HG03520 (cell line): ENCODE data around the gene QRFP.

Source experiments
- ATAC-seq: cut with Tn5 transposase; IDR thresholded peaks from one replicate; pipeline ENCODE4 v1.9.1; 2021; ENCODE audit warnings: mild to moderate bottlenecking, moderate library complexity; ENCODE audit not compliant: unreplicated experiment

Gene QRFP

DNA sequence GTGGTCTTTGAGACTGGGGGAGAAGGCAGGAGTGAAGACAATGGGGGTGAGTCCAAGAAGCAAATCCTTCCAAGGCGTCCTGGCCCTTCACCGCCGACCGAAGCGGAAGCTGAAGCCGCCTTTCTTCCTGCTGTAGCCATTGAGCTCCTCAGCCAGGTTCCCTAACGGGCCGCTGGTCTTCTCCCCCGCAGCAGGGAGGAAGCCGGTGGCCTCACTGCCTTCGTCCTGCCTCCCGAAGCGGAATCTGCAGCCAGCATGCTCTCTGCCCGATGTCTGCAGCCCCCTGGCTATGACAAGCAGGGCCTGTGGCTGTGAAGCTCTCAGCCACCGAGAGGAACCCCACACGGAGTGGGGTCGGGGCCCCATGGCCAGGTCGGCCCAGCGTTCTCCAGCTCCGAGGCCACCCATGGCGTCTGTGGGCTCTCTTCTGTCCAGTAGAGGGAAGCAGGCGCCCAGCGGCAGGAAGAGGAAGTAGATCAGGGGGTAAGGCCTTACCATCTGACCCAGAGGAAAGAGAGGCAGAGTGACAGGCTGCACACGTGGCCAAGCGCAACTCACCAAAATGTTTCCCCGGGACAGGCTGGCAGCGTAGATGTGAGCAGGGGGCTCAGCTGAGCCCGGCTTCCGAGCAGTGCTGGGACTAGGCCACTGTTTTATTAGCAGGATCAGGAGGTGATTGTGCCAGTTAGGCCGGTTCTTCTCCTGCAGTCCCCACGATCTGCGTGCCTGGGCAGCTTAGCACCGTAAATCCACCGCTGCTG, 3.1 kb downstream of the QRFP start:
- no peak for ATAC-seq

GRCh38 chr9:130892477-130893304, 3.9 kb downstream of the QRFP start:
- ATAC-seq: no peak

DNA sequence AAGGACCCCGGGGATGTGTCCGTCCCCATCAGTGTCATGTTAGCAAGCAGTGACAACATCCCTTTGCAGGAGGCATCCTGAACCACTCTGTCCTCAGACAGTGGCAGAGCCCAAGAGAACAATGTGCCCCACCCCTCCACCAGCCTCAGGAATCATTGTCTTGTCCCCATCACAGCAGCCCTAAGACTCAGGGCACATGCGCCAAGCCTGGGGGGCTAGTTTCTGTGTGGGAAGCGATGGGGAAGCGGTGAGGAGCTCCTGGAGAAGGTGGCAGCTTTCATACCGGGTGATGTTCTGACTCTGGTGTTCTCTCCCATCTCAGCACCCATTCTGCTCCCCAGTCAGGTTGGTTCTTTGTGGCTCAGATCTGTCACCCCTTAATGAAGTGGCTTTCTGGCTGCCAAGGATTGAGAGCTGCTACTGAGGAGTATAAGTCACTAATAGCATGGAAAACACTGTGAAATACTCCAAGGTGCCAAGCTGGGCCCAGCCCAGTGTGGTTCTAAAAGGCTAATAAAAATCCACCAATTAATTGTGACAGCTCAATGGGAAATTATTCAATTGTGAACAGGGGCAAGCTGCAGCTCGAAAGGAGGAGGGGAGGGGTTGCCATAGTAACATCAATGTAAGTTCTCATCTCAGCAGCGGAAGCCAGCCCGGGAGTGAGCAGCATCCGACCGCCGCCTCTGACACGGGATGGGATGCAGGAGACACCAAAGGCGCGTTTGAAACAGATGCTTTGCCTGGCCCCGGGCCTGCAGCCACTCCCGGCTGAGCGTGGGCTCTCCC, 4.7 kb downstream of the QRFP start:
- no peak for ATAC-seq

DNA sequence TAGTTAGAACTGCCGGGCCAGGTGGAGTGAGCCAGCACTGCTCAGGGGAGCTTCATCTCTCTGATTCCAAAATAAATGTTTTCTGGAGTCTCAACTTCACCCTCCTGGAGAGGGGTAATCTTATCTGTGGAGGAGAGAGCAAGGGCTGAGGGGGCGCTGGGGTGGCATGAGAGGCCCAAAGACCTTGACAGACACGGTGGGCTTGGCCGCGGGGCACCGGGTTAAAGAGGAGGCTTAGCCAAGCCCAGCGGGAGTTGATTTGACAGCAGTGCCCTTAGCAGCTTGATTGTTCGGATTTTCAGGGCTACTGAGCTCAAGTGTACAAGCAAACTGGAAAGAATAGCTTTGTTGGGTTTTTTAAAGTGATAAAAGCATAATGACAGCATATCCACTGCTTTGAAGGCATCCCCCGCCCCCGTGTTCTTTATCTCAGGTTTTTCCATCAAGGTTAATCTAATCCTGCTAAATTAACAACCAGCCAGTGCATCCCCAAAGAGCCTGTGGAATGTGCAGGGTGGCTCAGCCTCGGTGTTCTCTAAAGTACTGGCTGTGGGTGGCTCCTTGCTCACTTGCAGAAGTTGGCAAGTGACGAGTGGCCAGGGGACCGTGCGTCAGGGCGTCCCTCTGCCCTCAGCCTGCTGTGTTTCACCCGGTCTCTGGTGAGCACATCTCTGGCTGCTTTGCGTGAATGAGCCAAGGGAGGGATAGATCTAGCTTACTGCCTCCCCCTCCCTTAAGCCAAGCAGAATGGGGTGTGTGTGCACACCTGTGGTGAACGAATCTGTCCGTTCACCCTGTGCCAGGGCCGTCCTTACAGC, 5.5 kb downstream of the QRFP start:
- ATAC-seq: no peak

DNA sequence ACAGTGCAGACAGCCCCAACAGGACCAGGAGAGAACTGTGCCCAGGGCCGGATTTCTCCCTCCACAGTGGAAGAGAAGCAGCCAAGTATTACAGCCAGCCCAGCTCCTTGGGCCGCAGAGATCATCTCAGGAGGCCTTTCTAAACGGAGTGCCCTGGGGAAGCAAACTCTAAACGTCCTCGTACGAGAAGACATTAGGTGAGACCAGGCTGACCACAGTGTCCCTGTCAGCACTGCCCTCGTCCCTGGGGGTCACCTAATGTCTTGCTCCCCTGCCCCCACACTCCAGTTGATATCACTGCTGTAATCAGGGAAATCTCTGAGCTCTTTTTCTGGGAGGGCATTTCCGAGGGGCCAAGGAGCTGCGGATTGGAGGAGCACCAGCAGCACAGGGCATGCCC, 6.5 kb downstream of the QRFP start:
- no peak for ATAC-seq

DNA sequence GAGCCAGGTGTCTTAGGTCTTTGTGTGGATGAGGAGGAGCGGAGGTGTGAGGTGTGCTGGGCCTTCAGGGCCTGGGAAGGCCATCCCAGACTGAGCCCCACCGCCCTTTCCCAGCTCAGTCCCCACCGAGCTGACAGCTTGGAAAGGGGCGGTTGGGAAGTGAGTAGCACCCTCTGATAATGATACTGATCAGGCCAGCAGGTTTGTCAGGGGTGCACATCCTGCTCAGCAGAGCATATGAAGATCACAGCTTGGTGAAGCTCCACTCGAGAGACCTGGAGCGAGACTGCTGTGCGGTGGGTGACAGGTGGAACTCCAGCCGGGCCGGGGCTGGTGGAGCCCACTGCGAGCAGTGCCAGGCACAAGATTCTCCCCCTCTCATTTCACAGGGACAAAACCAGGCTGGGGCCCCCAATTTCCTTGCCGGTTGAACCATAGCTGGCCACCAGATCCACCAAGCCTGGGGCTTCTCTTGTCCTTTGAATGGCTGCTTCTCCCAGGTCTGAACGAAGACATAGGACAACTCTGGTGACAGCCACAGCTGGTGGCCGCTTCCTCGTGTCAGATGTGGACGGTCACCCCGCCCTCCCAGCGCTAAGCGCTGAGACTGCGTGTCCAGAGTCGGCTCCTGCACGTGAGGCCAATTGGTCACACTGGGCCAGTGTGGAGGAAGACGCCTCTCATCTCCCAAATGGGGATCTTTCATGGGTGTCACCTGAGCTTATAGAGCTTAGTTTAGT, 8.3 kb downstream of the QRFP start:
- ATAC-seq: no peak

DNA sequence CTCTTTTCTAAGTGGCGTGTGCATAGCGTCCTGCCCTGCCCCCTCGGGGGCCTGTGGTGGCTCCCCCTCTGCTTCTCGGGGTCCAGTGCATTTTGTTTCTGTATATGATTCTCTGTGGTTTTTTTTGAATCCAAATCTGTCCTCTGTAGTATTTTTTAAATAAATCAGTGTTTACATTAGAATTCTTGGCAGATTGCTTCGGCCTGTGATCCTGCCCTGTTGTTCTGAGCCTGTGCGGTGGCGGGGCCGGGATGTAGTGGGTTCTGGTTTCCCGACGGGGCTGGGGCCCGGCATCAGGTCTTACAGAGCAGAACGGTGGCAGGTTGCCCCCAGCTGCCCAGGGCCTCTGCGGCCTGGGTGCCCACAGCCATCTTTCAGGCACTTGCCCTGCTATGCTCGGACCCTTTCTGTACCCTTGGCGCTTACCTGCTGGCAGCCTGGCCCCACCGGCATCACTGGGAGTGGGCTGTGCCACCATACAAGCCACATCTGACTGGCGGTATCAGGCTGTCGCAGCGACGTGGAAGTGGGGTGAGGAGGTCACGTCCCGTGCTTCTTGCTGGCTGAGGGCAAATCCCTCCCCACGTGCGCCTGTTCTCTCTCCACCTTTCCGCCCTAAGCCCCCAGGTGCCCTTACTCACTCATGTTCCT, 9.0 kb downstream of the QRFP start:
- no peak for ATAC-seq

DNA sequence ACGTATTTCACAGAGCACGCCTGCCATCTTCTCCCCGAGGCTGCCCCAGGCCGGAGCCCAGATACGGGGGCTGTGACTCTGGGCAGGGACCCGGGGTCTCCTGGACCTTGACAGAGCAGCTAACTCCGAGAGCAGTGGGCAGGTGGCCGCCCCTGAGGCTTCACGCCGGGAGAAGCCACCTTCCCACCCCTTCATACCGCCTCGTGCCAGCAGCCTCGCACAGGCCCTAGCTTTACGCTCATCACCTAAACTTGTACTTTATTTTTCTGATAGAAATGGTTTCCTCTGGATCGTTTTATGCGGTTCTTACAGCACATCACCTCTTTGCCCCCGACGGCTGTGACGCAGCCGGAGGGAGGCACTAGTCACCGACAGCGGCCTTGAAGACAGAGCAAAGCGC, 9.6 kb downstream of the QRFP start:
- ATAC-seq: no peak

DNA sequence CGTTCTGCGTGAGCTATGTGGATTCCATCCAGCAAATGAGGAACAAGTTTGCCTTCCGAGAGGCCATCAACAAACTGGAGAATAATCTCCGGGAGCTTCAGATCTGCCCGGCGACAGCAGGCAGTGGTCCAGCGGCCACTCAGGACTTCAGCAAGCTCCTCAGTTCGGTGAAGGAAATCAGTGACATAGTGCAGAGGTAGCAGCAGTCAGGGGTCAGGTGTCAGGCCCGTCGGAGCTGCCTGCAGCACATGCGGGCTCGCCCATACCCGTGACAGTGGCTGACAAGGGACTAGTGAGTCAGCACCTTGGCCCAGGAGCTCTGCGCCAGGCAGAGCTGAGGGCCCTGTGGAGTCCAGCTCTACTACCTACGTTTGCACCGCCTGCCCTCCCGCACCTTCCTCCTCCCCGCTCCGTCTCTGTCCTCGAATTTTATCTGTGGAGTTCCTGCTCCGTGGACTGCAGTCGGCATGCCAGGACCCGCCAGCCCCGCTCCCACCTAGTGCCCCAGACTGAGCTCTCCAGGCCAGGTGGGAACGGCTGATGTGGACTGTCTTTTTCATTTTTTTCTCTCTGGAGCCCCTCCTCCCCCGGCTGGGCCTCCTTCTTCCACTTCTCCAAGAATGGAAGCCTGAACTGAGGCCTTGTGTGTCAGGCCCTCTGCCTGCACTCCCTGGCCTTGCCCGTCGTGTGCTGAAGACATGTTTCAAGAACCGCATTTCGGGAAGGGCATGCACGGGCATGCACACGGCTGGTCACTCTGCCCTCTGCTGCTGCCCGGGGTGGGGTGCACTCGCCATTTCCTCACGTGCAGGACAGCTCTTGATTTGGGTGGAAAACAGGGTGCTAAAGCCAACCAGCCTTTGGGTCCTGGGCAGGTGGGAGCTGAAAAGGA, 10.9 kb downstream of the QRFP start:
- no peak for ATAC-seq

- no peak for ATAC-seq
Measured at GRCh38 chr9:130884542-130885483, 11.8 kb downstream of the QRFP start.

GRCh38 chr9:130884111-130884531, 12.5 kb downstream of the QRFP start:
- ATAC-seq: no peak

DNA sequence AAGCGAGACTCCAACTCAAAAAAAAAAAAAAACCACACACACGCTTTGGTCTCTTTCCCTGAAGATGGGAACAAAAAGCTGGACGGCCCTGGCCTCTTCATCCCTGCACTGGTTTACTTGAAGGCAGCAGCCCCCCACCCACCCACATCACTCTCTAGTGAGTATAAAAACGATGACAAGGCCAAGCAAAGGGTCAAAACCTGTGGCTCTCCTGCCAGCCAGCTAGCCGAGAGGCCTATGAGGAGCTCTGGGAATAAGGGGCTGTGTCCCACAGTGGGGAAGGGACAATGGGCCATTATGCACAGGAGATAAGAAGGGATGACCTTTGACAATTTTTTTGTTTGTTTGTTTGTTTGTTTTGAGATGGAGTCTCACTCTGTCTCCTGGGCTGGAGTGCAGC, 13.1 kb downstream of the QRFP start:
- no peak for ATAC-seq

- no peak for ATAC-seq
Measured at GRCh38 chr9:130882696-130883225, 13.9 kb downstream of the QRFP start.

DNA sequence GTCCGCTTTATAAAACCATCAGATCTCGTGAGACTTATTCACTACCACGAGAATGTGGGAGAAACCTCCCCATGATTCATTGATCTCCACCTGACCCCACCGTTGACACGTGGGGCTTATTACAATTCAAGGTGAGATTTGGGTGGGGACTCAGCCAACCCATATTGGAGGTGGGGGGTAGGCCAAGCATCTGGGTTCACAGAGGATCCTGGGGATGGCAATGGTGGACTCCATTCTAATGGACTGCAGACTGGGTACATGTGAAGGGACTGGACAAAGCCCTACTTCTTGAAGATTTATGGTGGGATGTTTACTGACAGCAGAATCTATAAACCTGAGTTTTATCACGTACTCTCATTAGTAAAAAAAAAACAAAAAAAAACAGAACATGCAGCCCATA, 15.1 kb downstream of the QRFP start:
- no peak for ATAC-seq

GRCh38 chr9:130880599-130881220, 15.9 kb downstream of the QRFP start:
- no peak for ATAC-seq

DNA sequence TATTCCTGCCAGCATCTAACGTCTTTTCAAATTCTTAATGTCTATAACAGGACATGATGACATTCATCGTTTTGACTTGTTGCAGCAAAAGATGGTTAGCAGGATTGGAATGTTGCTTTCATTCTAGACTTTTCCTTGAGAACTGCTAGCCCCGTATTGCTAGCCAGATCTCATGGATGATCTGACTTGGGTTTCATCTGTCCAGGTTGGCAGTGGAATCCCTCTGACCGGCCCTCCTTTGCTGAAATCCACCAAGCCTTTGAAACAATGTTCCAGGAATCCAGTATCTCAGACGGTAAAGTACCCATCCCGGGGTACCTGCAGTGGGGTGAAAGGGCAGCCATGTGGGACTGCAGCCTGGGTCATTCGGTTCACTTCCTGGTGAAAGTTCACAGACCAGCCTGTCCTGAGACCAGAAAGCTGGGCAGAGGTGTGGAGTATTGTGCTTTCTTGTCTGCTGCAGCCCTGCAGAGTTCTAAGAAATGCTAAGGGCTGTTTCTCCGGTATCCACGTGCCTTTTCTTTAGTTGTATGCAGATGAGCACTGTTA, 16.7 kb downstream of the QRFP start:
- no peak for ATAC-seq
